Nephron progenitor cell (in vitro differentiated cells): Measurements from ENCODE around the gene EPS8L2.

Source experiments
- DNase-seq: peaks from one replicate; pipeline ENCODE4 v3.0.0; 2021
- H3K27ac Mint-ChIP-seq: 2 replicates; pipeline ENCODE4 v1.8.0; 2021; ENCODE audit warnings: mild to moderate bottlenecking, moderate library complexity, mixed read lengths
- H3K27me3 Mint-ChIP-seq: 2 replicates; pipeline ENCODE4 v1.8.0; 2021; ENCODE audit warnings: mild to moderate bottlenecking, low read depth, mixed read lengths; ENCODE audit not compliant: poor library complexity
- H3K36me3 Mint-ChIP-seq: 2 replicates; pipeline ENCODE4 v1.8.0; 2021; ENCODE audit warnings: low read depth, mixed read lengths
- H3K4me1 Mint-ChIP-seq: 2 replicates; pipeline ENCODE4 v1.8.0; 2021; ENCODE audit warnings: mixed read lengths
- H3K4me3 Mint-ChIP-seq: 2 replicates; pipeline ENCODE4 v1.8.0; 2021; ENCODE audit warnings: mild to moderate bottlenecking, moderate library complexity, mixed read lengths
- H3K9me3 Mint-ChIP-seq: 2 replicates; pipeline ENCODE4 v1.8.0; 2021; ENCODE audit warnings: mild to moderate bottlenecking, moderate library complexity, mixed read lengths
- TF ChIP-seq, protein P1 (sequence below): fragments of 200-600 bp; sonication (generic); IDR thresholded peaks from 2 replicates; pipeline ENCODE4 v1.5.0; 2021; ENCODE audit warnings: antibody characterized with exemption

EPS8L2 gene

DNA sequence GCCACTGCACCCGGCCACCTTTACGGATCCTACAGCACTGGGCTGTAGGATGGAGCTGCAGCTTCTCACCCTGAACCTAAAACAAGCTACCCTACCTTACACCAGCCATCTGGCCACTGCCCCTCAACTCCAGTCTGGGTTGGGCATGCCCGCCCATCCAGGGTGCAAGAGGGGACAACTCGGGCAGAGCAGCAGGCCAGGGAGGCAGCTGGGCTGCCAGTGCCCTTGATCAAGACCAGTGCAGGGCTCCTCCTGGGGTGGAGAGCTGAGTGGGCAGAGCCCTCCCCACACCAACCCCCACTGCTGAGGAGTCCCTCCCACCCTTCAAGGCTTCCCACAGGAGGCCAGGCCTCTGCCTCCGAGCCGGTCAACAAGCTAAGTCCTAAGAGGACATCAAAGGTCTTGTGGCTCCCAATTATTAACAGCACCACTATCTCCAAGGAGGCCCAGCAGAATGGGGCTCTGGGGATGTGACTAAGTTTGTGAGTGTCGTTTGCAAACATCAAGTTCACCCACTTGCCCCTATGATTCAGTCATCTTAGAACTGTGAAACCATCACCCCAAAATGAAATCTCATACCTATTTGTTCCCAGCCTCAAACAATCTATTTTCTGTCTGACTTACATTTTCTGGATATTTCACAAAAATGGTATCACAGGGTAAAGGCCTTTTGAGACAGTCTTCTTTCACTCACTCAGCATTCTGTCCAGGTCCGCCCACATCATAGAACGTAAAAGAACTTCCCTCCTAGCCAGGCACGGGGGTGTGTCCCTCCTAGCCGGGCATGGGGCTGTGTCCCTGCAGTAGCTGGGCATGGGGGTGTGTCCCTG is 60.3 kb downstream of the EPS8L2 start:
- H3K4me1 Mint-ChIP-seq = no peaks in the 10 kb centered on the region
- H3K27me3 Mint-ChIP-seq = peaks cover 3% of the 10 kb centered on the region
- H3K9me3 Mint-ChIP-seq = no peaks in the 10 kb centered on the region
- TF ChIP-seq, protein P1, sequence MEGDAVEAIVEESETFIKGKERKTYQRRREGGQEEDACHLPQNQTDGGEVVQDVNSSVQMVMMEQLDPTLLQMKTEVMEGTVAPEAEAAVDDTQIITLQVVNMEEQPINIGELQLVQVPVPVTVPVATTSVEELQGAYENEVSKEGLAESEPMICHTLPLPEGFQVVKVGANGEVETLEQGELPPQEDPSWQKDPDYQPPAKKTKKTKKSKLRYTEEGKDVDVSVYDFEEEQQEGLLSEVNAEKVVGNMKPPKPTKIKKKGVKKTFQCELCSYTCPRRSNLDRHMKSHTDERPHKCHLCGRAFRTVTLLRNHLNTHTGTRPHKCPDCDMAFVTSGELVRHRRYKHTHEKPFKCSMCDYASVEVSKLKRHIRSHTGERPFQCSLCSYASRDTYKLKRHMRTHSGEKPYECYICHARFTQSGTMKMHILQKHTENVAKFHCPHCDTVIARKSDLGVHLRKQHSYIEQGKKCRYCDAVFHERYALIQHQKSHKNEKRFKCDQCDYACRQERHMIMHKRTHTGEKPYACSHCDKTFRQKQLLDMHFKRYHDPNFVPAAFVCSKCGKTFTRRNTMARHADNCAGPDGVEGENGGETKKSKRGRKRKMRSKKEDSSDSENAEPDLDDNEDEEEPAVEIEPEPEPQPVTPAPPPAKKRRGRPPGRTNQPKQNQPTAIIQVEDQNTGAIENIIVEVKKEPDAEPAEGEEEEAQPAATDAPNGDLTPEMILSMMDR = no peak
- DNase-seq = no peak
- peak overlapping the region; percentile 38 for H3K27ac Mint-ChIP-seq
- no peak overlapping the region for H3K4me3 Mint-ChIP-seq
- H3K36me3 Mint-ChIP-seq = peaks cover 39% of the 10 kb centered on the region

DNA sequence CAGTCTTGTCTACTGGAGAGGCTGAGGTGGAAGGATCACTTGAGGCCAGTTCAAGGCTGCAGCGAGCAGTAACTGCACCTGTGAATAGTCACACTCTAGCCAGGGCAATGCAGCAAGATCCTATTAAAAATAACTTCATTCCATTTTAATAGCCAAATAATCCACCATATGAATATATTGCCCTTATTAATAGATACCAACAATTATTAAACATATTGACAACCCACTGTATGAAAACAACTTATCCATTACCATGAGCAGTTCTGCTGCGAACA is 60.8 kb downstream of the EPS8L2 start:
- Mint-ChIP-seq H3K27me3 (peaks cover 3% of the 10 kb centered on the region), H3K36me3 (peaks cover 34% of the 10 kb centered on the region), H3K4me1 (no peaks in the 10 kb centered on the region), H3K4me3 (no peak overlapping the region), H3K9me3 (no peaks in the 10 kb centered on the region), H3K27ac (peak overlapping the region; percentile 38)
- TF ChIP-seq, protein P1 = no peak
- DNase-seq = no peak

DNA sequence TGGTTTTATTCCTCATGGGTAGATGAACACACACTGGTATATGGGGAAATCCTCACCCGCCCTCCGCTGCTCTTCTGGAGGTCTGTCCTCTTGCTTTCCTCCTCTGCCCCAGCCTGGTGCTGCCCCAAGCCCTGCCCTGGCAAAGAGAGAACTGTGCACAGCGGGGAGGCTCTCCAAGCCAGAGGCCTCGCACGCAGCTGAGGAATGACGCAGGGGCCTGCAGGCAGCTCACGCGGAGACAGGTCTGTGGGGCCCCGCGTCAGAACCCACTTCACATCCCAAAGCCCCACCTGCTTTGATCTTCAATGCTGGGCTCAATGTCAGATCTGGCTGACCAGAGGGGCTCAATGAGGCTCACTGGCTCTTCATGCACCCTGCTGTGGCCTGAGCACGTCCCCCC is 61.2 kb downstream of the EPS8L2 start:
- DNase-seq = no peak
- peaks cover 32% of the 10 kb centered on the region for H3K36me3 Mint-ChIP-seq
- H3K27ac Mint-ChIP-seq = no peak overlapping the region
- peaks cover 3% of the 10 kb centered on the region for H3K27me3 Mint-ChIP-seq
- no peak overlapping the region for H3K4me3 Mint-ChIP-seq
- TF ChIP-seq, protein P1 = no peak
- H3K9me3 Mint-ChIP-seq = no peaks in the 10 kb centered on the region
- no peaks in the 10 kb centered on the region for H3K4me1 Mint-ChIP-seq

DNA sequence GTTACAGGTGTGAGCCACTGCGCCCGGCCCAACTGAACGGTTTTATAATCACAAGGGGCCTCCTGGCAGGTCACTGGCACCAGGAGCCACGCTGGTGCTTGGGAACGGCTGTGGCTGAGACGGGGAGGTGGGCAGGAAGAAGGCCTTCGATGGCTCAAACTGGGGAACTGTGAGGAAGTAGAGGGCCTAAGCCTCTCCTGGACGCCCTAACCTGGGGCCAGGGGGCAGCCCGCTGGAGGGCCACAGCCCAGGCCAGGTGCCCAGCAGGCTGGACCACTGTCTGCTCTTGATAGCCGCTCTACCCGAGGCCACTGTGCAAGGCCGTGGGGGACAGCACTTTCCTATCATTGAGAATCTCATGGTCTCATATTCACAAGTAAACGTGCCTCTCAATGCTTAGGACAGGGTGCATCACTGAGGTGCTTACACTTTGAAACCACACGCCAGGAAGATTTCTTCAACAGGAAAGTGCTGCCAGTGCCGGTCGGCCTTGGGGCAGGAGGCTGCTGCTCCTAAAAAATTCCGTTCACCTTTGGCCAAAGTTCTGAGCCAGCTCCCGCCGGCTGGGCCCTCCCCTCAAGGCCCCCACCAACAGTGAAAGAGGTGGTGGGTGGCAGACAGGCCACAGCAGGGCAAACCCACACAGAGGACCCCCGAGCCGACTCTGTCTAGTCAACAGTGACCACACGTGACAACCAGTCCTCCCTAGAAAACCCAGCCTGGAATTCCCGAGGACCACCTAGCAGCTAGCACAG is 64.0 kb downstream of the EPS8L2 start:
- Mint-ChIP-seq H3K36me3 (peaks cover 23% of the 10 kb centered on the region), H3K9me3 (no peaks in the 10 kb centered on the region), H3K4me3 (no peak overlapping the region), H3K27ac (no peak overlapping the region), H3K4me1 (peaks cover 16% of the 10 kb centered on the region), H3K27me3 (no peaks in the 10 kb centered on the region)
- no peak for DNase-seq
- TF ChIP-seq, protein P1 = no peak

DNA sequence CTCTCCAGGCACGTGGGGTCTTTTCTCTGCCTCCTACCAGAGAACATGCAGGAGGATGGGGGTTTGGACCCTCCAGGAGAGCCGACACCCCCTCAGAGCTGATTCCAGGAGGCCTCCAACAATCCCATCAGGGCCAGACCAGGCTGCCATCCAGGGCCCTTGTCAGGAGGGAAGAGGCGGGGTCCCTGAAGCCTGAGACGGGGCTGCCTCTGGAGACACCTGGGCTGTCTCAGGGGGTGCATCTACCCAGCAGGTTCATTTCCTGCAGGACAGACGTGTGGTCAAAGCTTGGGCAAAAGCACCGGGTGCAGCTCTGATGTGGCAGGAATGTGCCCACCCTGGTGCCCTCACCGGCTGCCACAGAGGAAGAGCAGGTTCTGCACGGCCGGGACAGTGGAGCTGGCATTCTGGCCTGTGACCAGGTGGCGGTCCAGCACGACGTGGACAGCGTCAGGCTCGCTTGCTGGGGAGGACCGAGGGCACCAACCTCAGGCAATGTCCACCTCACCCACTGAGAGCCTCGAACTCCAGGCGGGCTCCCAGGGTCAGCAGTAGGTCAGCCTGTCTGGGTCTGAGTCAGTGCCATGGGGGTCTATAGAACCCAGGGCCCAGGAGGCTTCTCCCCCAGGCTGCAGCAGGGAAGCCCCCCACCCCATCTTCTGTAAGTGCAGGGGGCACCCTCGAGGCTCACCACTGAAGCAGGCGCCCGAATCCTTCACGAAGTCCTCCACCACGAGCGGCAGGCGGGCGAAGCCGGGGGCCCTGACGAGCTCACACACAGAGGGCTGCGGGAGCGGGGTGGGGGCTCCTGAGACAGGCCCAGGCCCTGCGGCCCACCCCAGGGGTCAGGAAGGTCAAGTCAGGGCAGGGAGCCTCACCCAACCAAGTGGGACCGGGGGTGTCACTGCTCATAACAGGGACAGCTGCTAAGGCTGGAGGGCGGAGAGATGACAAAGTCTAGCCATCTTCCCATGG is 64.9 kb downstream of the EPS8L2 start:
- H3K27ac Mint-ChIP-seq = no peak overlapping the region
- H3K9me3 Mint-ChIP-seq = no peaks in the 10 kb centered on the region
- no peak for DNase-seq

More for the DNA sequence above, 64.9 kb downstream of the EPS8L2 start:
- no peak overlapping the region for H3K4me3 Mint-ChIP-seq
- no peaks in the 10 kb centered on the region for H3K27me3 Mint-ChIP-seq
- TF ChIP-seq, protein P1 = no peak
- peaks cover 23% of the 10 kb centered on the region for H3K36me3 Mint-ChIP-seq
- peaks cover 24% of the 10 kb centered on the region for H3K4me1 Mint-ChIP-seq
